ENCODE measurements around the gene SPINT1.

Gene SPINT1

GRCh38 chr15:40893733-40894680, 50.2 kb downstream of the SPINT1 start, which contains the start of gene VPS18:
VPS18 (plus strand) TSS chr15:40894450; CDS start chr15:40894769, 319 bp downstream.
- peak; percentile 63 for DNase-seq

- peak; percentile 35 for DNase-seq
These were observed 51.0 kb downstream of the SPINT1 start for GRCh38 chr15:40894681-40895448.

GRCh38 chr15:40899536-40900207, 55.8 kb downstream of the SPINT1 start:
- no peak for DNase-seq

GRCh38 chr15:40900256-40901052, 56.6 kb downstream of the SPINT1 start:
- no peak for DNase-seq

- DNase-seq, result no peak
These were observed 57.2 kb downstream of the SPINT1 start for GRCh38 chr15:40901053-40901443.

GRCh38 chr15:40902605-40903561, 59.0 kb downstream of the SPINT1 start:
- DNase-seq, result peak; percentile 82

GRCh38 chr15:40904552-40905201, 60.8 kb downstream of the SPINT1 start:
- no peak for DNase-seq

GRCh38 chr15:40906091-40906990, 62.5 kb downstream of the SPINT1 start:
- no peak for DNase-seq

GRCh38 chr15:40906991-40907802, 63.3 kb downstream of the SPINT1 start:
- no peak for DNase-seq
